ENCODE measurements around the gene PHLDB2. TPM values are rescaled to one million over a fixed set of nuclear protein-coding genes. Genes with fewer than 3 reads are reported as not detected.

PHLDB2 gene
- total RNA-seq, 2 experiments from 2014 or later, result 2.1 TPM

DNA sequence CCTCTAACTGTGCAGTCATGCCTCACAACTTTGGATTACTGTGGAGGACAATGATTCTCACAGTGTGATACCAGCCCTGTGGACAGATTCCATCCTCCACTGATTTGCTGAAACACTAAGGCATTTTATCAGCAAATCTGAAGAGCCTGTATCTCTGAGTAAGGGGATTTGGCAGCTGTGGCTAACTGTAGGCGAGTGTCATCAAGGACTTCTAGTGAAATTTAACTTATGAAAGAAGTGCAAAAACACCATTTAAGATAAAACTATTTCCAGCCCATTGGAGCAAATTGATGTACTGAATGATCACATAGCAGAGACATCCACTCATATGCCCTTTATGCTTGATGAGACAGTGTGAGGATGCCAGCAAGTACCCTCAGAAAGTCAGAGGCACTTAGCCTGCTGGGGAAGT lies 161.6 kb downstream of the PHLDB2 start:
- DNase-seq, result no peak

More for the DNA sequence above, 161.6 kb downstream of the PHLDB2 start:
- H3K36me3 Mint-ChIP-seq, result no peaks in the 10 kb centered on the region
- ChIA-PET CTCF (no interaction called here), POLR2A (interaction anchor here (1.1 kb wide), 1 partner anchor 42 kb away, joined by 3 read pairs; the partner anchor contains the start of gene ABHD10)
- peaks cover 4% of the 10 kb centered on the region for H3K4me1 Mint-ChIP-seq (ENCODE audit: low read depth)
- H3K4me3 Mint-ChIP-seq, result no peak overlapping the region
- no peak overlapping the region for H3K27ac Mint-ChIP-seq
- no peaks in the 10 kb centered on the region for H3K27me3 Mint-ChIP-seq
- no peaks in the 10 kb centered on the region for H3K9me3 Mint-ChIP-seq
- intact Hi-C loops (cut with micrococcal nuclease), result loop anchor here (2.0 kb wide), 1 partner anchor 22 kb away; no protein-coding TSS in a partner anchor

Other genes with a start within 250 kb of the PHLDB2 start
- 1 to 10 TPM; 6.8 to 6.9 TPM for gene PLCXD2, start 184.6 kb upstream of the PHLDB2 start, total RNA-seq
- gene ABHD10, start 119.8 kb downstream of the PHLDB2 start, total RNA-seq, result 10 to 100 TPM; 79.8 to 84.2 TPM
- under 1 TPM; 0.78 to 0.85 TPM for gene TAGLN3, start 139.7 kb downstream of the PHLDB2 start, total RNA-seq
- gene TMPRSS7, start 175.5 kb downstream of the PHLDB2 start, total RNA-seq, result not detected
- gene C3orf52, start 227.1 kb downstream of the PHLDB2 start, total RNA-seq, result 1 to 10 TPM; 3.3 to 4.4 TPM